ENCODE data around the gene RFC2.

Gene RFC2

DNA sequence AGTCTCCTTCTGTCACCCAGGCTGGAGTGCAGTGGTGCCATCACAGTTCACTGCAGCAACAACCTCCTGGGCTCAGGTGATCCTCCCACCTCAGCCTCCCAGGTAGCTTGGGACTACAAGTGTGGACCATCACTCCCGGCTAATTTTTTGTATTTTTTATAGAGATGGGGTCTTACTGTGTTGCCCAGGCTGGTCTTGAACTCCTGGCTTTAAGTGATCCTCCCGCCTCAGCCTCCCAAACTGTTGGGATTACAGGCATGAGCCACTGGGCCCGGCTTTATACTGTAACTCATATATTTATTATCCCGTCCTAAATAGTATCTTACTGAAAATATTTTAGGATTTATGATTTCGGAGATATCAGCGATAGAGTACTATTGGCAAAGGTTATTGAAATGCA is 69.2 kb downstream of the RFC2 start:
- no peak for DNase-seq

DNA sequence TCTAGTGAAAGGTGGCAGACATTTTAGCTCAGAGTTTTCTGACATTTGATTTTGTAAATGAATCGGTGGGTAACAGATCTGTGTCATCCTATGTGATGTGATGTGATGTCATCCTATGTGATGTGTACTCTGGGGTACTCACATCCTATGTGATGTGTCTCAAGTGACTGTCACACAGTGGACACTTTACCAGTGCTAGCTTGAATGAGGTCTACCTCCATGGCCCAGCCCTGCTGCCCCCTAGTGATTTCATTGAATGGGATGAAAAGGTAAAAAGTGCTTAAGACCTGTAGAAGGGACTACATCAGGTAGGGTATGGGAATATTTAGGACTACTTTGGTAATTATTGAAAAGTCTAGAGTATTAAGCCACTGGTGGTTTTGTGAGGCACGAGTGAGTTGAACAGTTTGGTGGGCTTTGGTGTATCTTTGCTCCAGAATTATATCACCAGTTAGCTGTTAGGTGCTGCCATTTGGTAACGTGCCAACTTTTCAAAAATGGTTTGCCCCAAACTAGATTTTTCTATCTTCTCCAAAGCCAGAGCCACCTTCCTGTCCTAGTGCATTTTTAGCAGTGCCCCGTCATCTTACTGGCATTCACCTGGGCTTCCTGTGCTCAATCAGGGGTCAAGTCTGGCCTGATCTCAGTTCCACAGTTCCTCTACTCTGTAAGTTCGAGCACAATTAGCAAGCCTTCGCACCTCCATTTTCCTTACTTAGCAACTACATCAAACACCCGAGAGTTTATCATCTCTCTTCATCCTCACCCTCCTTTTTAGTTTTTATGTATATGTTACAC is 70.3 kb downstream of the RFC2 start:
- DNase-seq = no peak

DNA sequence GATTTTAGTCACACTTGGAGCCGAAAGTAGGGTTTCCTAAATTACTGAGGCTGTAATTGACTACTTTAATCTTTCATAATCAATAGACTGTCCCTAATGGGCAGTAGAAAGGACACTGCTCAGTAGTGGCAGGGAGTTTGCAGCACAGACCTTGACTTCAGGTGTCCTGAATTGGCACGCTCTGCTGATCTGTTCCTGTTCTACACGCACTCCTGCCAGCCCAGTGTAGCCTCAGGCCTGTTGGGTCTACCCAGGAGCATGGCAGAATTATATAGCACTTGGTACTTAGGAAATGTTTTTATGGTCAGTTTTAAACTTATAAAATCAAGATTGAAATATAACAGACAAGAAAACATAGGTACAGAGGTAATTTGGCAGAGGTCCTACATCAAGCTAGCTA is 71.1 kb downstream of the RFC2 start:
- no peak for DNase-seq

DNA sequence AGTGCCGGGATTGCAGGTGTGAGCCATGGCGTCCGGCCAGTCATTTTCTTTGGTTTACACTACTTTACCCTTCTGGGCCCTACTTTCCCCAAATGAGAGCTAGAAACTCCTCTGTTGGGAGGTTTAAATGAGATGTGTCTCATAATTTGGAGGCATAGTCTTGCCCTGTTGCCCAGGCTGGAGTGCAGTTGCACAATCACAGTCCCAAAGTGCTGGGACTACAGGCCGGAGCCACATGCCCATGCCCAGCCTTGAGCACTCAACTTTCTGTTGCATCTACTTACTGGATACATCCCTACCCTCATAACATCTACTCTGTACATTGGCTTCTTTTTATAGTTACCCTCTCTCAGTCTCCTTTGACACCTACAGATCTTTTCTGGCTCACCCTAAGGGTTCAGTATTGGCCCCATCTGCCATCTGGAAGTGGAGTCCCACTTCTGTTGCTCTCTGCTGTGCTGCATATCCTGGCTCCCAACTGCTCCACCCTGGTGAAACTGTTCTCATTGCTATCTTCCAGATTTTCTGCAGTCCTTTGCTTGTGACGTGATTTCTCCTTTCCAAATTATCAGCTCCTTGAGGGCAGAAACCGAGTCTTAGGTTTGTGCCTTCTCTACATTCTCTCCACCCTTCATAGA is 71.6 kb downstream of the RFC2 start:
- DNase-seq = no peak

DNA sequence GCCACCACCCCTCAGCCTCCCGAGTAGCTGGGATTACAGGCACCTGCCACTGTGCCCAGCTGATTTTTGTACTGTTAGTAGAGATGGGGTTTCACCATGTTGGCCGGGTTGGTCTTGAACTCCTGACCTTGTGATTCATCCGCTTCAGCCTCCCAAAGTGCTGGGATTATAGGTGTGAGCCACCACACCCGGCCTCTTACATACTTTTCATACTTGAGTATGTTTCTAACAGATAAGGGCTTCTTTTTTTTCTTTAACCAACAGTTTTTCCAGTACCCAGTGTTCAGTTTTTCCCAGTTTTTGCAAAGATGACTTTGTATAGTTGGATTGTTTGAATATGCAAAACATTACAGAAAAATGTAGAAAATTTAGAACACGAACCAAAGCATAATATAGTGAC is 72.4 kb downstream of the RFC2 start:
- no peak for DNase-seq
